GM19467 (cell line): Measurements from ENCODE around the gene LRP1B.

ENCODE experiments used
- ATAC-seq: cut with Tn5 transposase; IDR thresholded peaks from one replicate; pipeline ENCODE4 v1.9.1; 2021; ENCODE audit warnings: mild to moderate bottlenecking, moderate library complexity; ENCODE audit not compliant: unreplicated experiment

Gene LRP1B

GRCh38 chr2:140256080-140256479, 1874.7 kb downstream of the LRP1B start:
- no peak for ATAC-seq

GRCh38 chr2:140249821-140250220, 1881.0 kb downstream of the LRP1B start:
- ATAC-seq: no peak

GRCh38 chr2:140248623-140249022, 1882.2 kb downstream of the LRP1B start:
- no peak for ATAC-seq

GRCh38 chr2:140247451-140248195, 1883.2 kb downstream of the LRP1B start:
- no peak for ATAC-seq

GRCh38 chr2:140246957-140247356, 1883.9 kb downstream of the LRP1B start:
- no peak for ATAC-seq

GRCh38 chr2:140246058-140246457, 1884.8 kb downstream of the LRP1B start:
- no peak for ATAC-seq

- no peak for ATAC-seq
Measured at GRCh38 chr2:140242889-140243288, 1887.9 kb downstream of the LRP1B start.

GRCh38 chr2:140234116-140234515, 1896.7 kb downstream of the LRP1B start:
- ATAC-seq: no peak

GRCh38 chr2:140210963-140211362, 1919.9 kb downstream of the LRP1B start:
- ATAC-seq: no peak

- ATAC-seq: no peak
Measured at GRCh38 chr2:140205093-140205492, 1925.7 kb downstream of the LRP1B start.

- ATAC-seq: no peak
Measured at GRCh38 chr2:140203347-140203746, 1927.5 kb downstream of the LRP1B start.

- no peak for ATAC-seq
Measured at GRCh38 chr2:140201572-140201971, 1929.2 kb downstream of the LRP1B start.

GRCh38 chr2:140200764-140201163, 1930.1 kb downstream of the LRP1B start:
- ATAC-seq: no peak

GRCh38 chr2:140200307-140200706, 1930.5 kb downstream of the LRP1B start:
- ATAC-seq: no peak

- no peak for ATAC-seq
Measured at GRCh38 chr2:140199312-140199711, 1931.5 kb downstream of the LRP1B start.

- ATAC-seq: no peak
Measured at GRCh38 chr2:140187086-140187485, 1943.7 kb downstream of the LRP1B start.

GRCh38 chr2:140186313-140186712, 1944.5 kb downstream of the LRP1B start:
- ATAC-seq: no peak

- no peak for ATAC-seq
Measured at GRCh38 chr2:140185076-140185475, 1945.7 kb downstream of the LRP1B start.

- ATAC-seq: no peak
Measured at GRCh38 chr2:140183056-140183765, 1947.6 kb downstream of the LRP1B start.
